Trophoblast cell (in vitro differentiated cells and primary cell): ENCODE results near the gene ACOX3.

ENCODE experiments used
- DNase-seq, 2 donors: peaks; one replicate each; pipeline ENCODE4 v3.0.0-alpha.2; 2016
- H2AFZ ChIP-seq: 2 replicates; pipeline ENCODE4 v1.6.1; 2013; ENCODE audit warnings: low read length, moderate library complexity, mild to moderate bottlenecking; ENCODE audit not compliant: insufficient read depth, poor library complexity
- H2AK5ac ChIP-seq: 2 replicates; pipeline ENCODE4 v1.6.1; 2013; ENCODE audit warnings: mild to moderate bottlenecking, low read length
- H2BK120ac ChIP-seq: 2 replicates; pipeline ENCODE4 v1.6.1; 2013; ENCODE audit warnings: low read length, mild to moderate bottlenecking, moderate library complexity; ENCODE audit not compliant: insufficient read depth, poor library complexity
- H2BK12ac ChIP-seq: 2 replicates; pipeline ENCODE4 v1.6.1; 2013; ENCODE audit warnings: mild to moderate bottlenecking, low read length, moderate library complexity
- H2BK5ac ChIP-seq: 2 replicates; pipeline ENCODE4 v1.6.1; 2013; ENCODE audit warnings: low read length, low read depth, moderate library complexity, mild to moderate bottlenecking; ENCODE audit not compliant: poor library complexity
- H3K14ac ChIP-seq: 2 replicates; pipeline ENCODE4 v1.6.1; 2013; ENCODE audit warnings: mild to moderate bottlenecking, low read length
- H3K18ac ChIP-seq: 2 replicates; pipeline ENCODE4 v1.6.1; 2013; ENCODE audit warnings: mild to moderate bottlenecking, low read length
- H3K23ac ChIP-seq: 2 replicates; pipeline ENCODE4 v1.6.1; 2013; ENCODE audit warnings: low read length
- H3K27ac ChIP-seq: 2 replicates; pipeline ENCODE4 v1.5.1; 2013; ENCODE audit warnings: low read depth, mild to moderate bottlenecking, inconsistent platforms, low read length, moderate library complexity
- H3K27me3 ChIP-seq: 2 replicates; pipeline ENCODE4 v1.6.1; 2013; ENCODE audit warnings: inconsistent platforms, mild to moderate bottlenecking, low read length, moderate library complexity; ENCODE audit not compliant: insufficient read depth
- H3K36me3 ChIP-seq, 2 experiments: 1 replicate in 1 of 2; 2 replicates in 1 of 2; pipeline ENCODE4 v1.6.1; 2013; ENCODE audit warnings: low read length in 2 of 2, mild to moderate bottlenecking in 2 of 2, moderate library complexity in 1 of 2; ENCODE audit not compliant: insufficient read depth in 2 of 2, control insufficient read depth in 1 of 2
- H3K4ac ChIP-seq: 2 replicates; pipeline ENCODE4 v1.6.1; 2013; ENCODE audit warnings: low read depth, mild to moderate bottlenecking, low read length, moderate library complexity
- H3K4me1 ChIP-seq, 2 experiments: 1 replicate in 1 of 2; 2 replicates in 1 of 2; pipeline ENCODE4 v1.6.1; 2013; ENCODE audit warnings: low read length in 2 of 2, mild to moderate bottlenecking in 2 of 2, moderate library complexity in 1 of 2; ENCODE audit not compliant: insufficient read depth in 2 of 2, control insufficient read depth in 1 of 2
- H3K4me2 ChIP-seq: 2 replicates; pipeline ENCODE4 v1.6.1; 2013; ENCODE audit warnings: inconsistent platforms, mild to moderate bottlenecking, low read length, moderate library complexity
- H3K4me3 ChIP-seq: 2 replicates; pipeline ENCODE4 v1.5.1; 2013; ENCODE audit warnings: mild to moderate bottlenecking, low read depth, low read length, inconsistent platforms
- H3K79me1 ChIP-seq: one replicate; pipeline ENCODE4 v1.6.1; 2013; ENCODE audit warnings: low read length
- H3K79me2 ChIP-seq: 2 replicates; pipeline ENCODE4 v1.6.1; 2013; ENCODE audit warnings: low read length, mild to moderate bottlenecking; ENCODE audit not compliant: control insufficient read depth, insufficient read depth, poor library complexity
- H3K9ac ChIP-seq: 2 replicates; pipeline ENCODE4 v1.6.1; 2013; ENCODE audit warnings: mild to moderate bottlenecking, low read length
- H3K9me3 ChIP-seq: 2 replicates; pipeline ENCODE4 v1.6.1; 2013; ENCODE audit warnings: low read depth, mild to moderate bottlenecking, control low read depth, inconsistent platforms, low read length; ENCODE audit not compliant: insufficient read depth
- H4K12ac ChIP-seq: 2 replicates; pipeline ENCODE4 v1.6.1; 2013; ENCODE audit warnings: low read depth, mild to moderate bottlenecking, low read length, moderate library complexity
- H4K8ac ChIP-seq: 2 replicates; pipeline ENCODE4 v1.6.1; 2013; ENCODE audit warnings: low read depth, mild to moderate bottlenecking, low read length, moderate library complexity
- H4K91ac ChIP-seq: one replicate; pipeline ENCODE4 v1.6.1; 2013; ENCODE audit warnings: low read depth, mild to moderate bottlenecking, low read length, moderate library complexity
- whole genome bisulfite sequencing: extraction: QIAGEN DNeasy Blood & Tissue Kit; methylation state at CpG from one replicate; pipeline ENCODE4 v1.1.7; 2013; ENCODE audit warnings: missing lambda C conversion rate; ENCODE audit not compliant: insufficient read length, insufficient coverage; ENCODE audit errors: extremely low coverage; 5-methylcytosine and 5-hydroxymethylcytosine counted together

The ACOX3 gene

DNA sequence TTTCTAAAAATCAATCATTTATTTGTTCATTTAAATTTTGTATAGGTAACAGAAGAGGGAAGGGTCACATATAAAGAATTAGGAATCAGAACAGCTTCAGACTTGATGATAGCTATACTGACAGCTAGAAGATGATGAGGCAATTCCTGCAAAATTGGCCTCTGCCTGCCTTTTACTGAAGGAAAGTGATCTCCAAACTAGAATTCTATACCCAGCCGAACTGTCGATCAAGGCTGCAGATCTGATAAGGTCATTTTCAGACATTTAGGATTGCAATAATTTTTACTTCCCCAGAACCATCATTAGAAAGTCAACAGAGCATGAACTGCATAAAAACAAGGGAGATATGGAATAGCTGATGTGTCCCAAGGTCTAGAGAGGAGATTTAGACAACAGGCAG, 104.7 kb downstream of the ACOX3 start:
- Histone ChIP-seq H4K8ac (no peak overlapping the region), H3K18ac (no peak overlapping the region), H3K4me2 (no peak overlapping the region), H3K79me2 (no peaks in the 10 kb centered on the region), H3K14ac (no peak overlapping the region), H3K79me1 (no peaks in the 10 kb centered on the region), H3K4ac (no peak overlapping the region), H3K4me3 (no peak overlapping the region), H3K23ac (no peak overlapping the region), H2BK5ac (no peak overlapping the region), H2BK12ac (no peak overlapping the region), H2BK120ac (no peak overlapping the region), H3K9ac (no peak overlapping the region), H3K27me3 (no peaks in the 10 kb centered on the region), H2AK5ac (no peak overlapping the region), H3K36me3 (no peaks in the 10 kb centered on the region), H4K12ac (no peak overlapping the region), H4K91ac (no peak overlapping the region), H2AFZ (no peak overlapping the region), H3K9me3 (peaks cover 7% of the 10 kb centered on the region), H3K27ac (no peak overlapping the region), H3K4me1 (peaks cover 0 to 6% of the 10 kb centered on the region in 2 experiments)
- no CpG with 5 or more reads among the region's 2 CpGs for WGBS
- DNase-seq: no peak

DNA sequence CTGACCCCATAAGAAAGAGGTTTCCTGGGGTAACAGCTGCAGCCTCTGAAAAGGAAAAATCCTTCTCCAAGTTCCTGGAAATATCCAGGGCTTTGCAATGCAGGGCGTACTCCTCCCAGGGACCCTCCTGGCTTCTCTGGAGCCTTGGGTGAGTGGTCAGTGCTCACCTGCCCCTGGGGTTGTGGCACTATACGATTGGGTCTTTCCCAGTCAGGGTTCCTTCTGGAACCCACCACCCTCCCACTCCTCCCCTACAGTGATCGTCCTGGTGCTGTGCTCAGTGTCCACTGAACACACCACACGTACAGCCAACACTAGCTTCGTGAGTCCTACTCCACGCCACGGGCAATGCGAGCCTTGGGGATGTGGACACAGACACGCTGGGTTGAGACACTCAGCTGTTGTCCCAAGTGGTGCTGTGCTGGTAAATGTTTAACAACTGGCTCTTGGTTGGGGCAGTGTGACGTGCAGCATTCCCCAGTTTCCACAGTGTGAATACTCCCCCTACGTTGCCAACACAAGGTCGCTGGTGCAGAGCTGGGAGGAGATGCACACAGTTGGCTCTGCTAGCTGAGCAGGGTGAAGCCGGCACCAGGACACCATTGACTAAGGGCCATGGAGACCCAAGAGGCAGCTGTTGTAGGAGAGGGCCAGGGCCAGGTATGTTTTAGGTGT, 105.6 kb downstream of the ACOX3 start:
- Histone ChIP-seq H4K12ac (no peak overlapping the region), H4K91ac (no peak overlapping the region), H4K8ac (no peak overlapping the region), H3K4me3 (peak overlapping the region; percentile 18), H3K27ac (no peak overlapping the region), H3K18ac (no peak overlapping the region), H3K36me3 (no peaks in the 10 kb centered on the region), H3K79me2 (no peaks in the 10 kb centered on the region), H3K9me3 (peaks cover 7% of the 10 kb centered on the region), H2BK12ac (no peak overlapping the region), H3K4me2 (no peak overlapping the region), H3K27me3 (no peaks in the 10 kb centered on the region), H2AFZ (no peak overlapping the region), H3K4me1 (peaks cover 0 to 6% of the 10 kb centered on the region in 2 experiments), H2BK120ac (no peak overlapping the region), H2BK5ac (no peak overlapping the region), H2AK5ac (no peak overlapping the region), H3K9ac (no peak overlapping the region), H3K79me1 (no peaks in the 10 kb centered on the region), H3K4ac (no peak overlapping the region), H3K23ac (no peak overlapping the region), H3K14ac (no peak overlapping the region)
- no peak for DNase-seq
- WGBS: no CpG with 5 or more reads among the region's 13 CpGs

DNA sequence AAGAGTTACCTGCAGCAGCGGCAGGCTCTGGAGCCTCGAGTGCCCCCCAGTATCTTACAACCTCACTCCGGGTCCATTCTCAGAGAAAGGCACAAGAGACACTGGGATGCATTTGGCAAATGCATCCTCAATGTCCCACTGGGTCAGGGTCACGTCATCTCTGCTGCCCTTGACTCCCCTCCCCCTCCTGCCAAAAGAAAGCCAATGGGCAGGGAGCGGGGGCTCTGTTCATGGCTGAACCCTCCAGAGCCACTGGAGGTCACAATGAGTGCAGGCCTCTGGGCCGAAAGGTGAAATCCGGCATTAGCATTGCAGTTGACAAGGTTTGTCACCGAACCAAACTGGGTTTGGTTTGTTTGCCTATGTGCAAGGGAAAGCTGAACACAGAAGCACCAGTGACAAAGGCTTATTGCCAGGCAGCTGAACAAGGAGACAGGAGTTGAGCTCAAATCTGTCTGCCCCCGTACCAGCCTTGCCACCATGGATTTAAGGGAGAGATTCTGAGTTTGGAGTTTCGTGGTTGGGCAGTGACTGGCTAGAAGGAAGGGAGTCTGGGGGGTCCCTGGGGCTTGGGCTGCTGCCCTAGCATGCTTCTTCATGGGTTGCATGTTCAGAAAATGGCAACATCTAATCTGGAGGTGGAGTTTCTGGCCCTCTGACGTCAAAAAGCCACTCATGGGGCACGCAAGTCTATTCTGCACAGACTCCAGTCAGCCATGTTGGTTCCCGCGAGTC, 106.6 kb downstream of the ACOX3 start:
- Histone ChIP-seq H3K4me2 (no peak overlapping the region), H4K8ac (no peak overlapping the region), H3K23ac (no peak overlapping the region), H3K4me1 (peaks cover 0 to 6% of the 10 kb centered on the region in 2 experiments), H3K9me3 (peaks cover 7% of the 10 kb centered on the region), H3K36me3 (no peaks in the 10 kb centered on the region), H2AK5ac (no peak overlapping the region), H4K91ac (no peak overlapping the region), H3K79me2 (no peaks in the 10 kb centered on the region), H3K18ac (no peak overlapping the region), H3K27me3 (no peaks in the 10 kb centered on the region), H3K14ac (no peak overlapping the region), H2AFZ (no peak overlapping the region), H2BK12ac (no peak overlapping the region), H3K4me3 (no peak overlapping the region), H2BK5ac (no peak overlapping the region), H3K79me1 (no peaks in the 10 kb centered on the region), H4K12ac (no peak overlapping the region), H3K4ac (no peak overlapping the region), H3K9ac (no peak overlapping the region), H2BK120ac (no peak overlapping the region), H3K27ac (no peak overlapping the region)
- WGBS: no CpG with 5 or more reads among the region's 14 CpGs
- no peak for DNase-seq

DNA sequence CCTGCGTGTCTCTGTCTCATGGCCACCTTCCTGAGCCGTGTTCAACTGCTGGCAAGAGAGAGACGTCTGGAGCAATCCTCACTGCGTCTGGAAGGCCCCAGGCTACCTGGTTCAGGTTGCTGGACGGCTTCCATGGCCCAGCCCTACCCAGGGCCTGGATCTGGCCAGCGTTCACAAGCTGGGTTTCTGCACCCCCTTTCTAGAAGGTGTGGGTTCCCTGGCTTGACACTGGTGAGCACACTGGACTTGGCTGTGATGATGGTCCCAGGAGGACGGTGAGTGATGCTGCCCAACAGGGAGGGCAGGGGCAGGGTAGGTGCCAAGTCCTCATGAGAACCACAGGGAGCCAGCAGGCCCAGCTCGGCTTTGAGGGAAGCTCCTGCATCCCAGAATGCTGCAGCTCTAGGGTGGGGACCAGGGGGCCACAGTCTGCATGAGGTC, 107.6 kb downstream of the ACOX3 start:
- Histone ChIP-seq H2AFZ (no peak overlapping the region), H3K9me3 (peaks cover 7% of the 10 kb centered on the region), H3K79me2 (no peaks in the 10 kb centered on the region), H3K4me2 (no peak overlapping the region), H2AK5ac (no peak overlapping the region), H3K4me1 (peaks cover 0 to 6% of the 10 kb centered on the region in 2 experiments), H3K4ac (no peak overlapping the region), H2BK12ac (no peak overlapping the region), H4K12ac (no peak overlapping the region), H4K91ac (no peak overlapping the region), H3K9ac (no peak overlapping the region), H3K18ac (no peak overlapping the region), H3K36me3 (no peaks in the 10 kb centered on the region), H3K27ac (no peak overlapping the region), H2BK5ac (no peak overlapping the region), H4K8ac (no peak overlapping the region), H3K4me3 (no peak overlapping the region), H3K79me1 (no peaks in the 10 kb centered on the region), H2BK120ac (no peak overlapping the region), H3K14ac (no peak overlapping the region), H3K27me3 (no peaks in the 10 kb centered on the region), H3K23ac (no peak overlapping the region)
- no CpG with 5 or more reads among the region's 8 CpGs for WGBS
- DNase-seq: no peak
